OCI-LY3 (cell line): ENCODE measurements around the gene NAPEPLD.

Experiments used
- EZH2phosphoT487 ChIP-seq: fragments of 200-600 bp; shearing (Covaris generic); IDR thresholded peaks from 2 replicates; pipeline ENCODE4 v1.6.1; 2018; ENCODE audit warnings: antibody characterized with exemption, mixed run types, low read depth
- TF ChIP-seq, protein P1 (sequence below): fragments of 200-600, 300-600 bp; sonication (generic); IDR thresholded peaks from 2 replicates; pipeline ENCODE4 v1.5.1; 2014; ENCODE audit warnings: antibody characterized with exemption, low read length, low read depth

- TF ChIP-seq, protein P1, sequence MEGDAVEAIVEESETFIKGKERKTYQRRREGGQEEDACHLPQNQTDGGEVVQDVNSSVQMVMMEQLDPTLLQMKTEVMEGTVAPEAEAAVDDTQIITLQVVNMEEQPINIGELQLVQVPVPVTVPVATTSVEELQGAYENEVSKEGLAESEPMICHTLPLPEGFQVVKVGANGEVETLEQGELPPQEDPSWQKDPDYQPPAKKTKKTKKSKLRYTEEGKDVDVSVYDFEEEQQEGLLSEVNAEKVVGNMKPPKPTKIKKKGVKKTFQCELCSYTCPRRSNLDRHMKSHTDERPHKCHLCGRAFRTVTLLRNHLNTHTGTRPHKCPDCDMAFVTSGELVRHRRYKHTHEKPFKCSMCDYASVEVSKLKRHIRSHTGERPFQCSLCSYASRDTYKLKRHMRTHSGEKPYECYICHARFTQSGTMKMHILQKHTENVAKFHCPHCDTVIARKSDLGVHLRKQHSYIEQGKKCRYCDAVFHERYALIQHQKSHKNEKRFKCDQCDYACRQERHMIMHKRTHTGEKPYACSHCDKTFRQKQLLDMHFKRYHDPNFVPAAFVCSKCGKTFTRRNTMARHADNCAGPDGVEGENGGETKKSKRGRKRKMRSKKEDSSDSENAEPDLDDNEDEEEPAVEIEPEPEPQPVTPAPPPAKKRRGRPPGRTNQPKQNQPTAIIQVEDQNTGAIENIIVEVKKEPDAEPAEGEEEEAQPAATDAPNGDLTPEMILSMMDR, result no peak; the same call in 1 of the 2 replicates
- TF ChIP-seq EZH2phosphoT487, result no peak
Observed at GRCh38 chr7:103130901-103131624, 17.8 kb downstream of the NAPEPLD start.
